Naive B cell (primary cell): ENCODE results near the gene ATP10B. TPM values are rescaled to one million over a fixed set of nuclear protein-coding genes. Genes with fewer than 3 reads are reported as not detected.
"Not testable (repeated sequence)": the region's sequence is repeated elsewhere in the genome, so short reads cannot be mapped to it uniquely, and the experiment has no call there.

Experiments
- ATAC-seq, 2 donors: fragments of 150-1000 bp; cut with Tn5 transposase; 2 replicates each; pipeline ENCODE4 v1.10.0; 2021; ENCODE audit warnings: low read depth in 2 of 2, mild to moderate bottlenecking in 2 of 2, moderate library complexity in 2 of 2
- DNase-seq: peaks from one replicate; pipeline ENCODE4 v3.0.0; 2022
- H3K27ac Mint-ChIP-seq, 6 donors: one replicate each; pipeline ENCODE4 v1.8.0; 2020 to 2022; ENCODE audit warnings: mild to moderate bottlenecking in 6 of 6, mixed read lengths in 6 of 6, moderate library complexity in 5 of 6, inconsistent platforms in 2 of 6
- H3K27me3 Mint-ChIP-seq, 3 donors: one replicate each; pipeline ENCODE4 v1.8.0; 2021 to 2022; ENCODE audit warnings: mixed read lengths in 3 of 3, mild to moderate bottlenecking in 1 of 3
- H3K36me3 Mint-ChIP-seq, 2 donors: one replicate each; pipeline ENCODE4 v1.8.0; 2020 to 2022; ENCODE audit warnings: mixed read lengths in 2 of 2, inconsistent platforms in 1 of 2, mild to moderate bottlenecking in 1 of 2
- H3K4me1 Mint-ChIP-seq, 3 donors: one replicate each; pipeline ENCODE4 v1.8.0; 2020 to 2022; ENCODE audit warnings: mixed read lengths in 3 of 3, inconsistent platforms in 1 of 3, mild to moderate bottlenecking in 1 of 3, moderate library complexity in 1 of 3
- H3K4me3 Mint-ChIP-seq, 8 donors: one replicate each; pipeline ENCODE4 v1.8.0; 2020 to 2022; ENCODE audit warnings: mild to moderate bottlenecking in 8 of 8, mixed read lengths in 8 of 8, moderate library complexity in 8 of 8, inconsistent platforms in 2 of 8
- H3K9me3 Mint-ChIP-seq, 7 donors: one replicate each; pipeline ENCODE4 v1.8.0; 2020 to 2022; ENCODE audit warnings: mixed read lengths in 7 of 7, mild to moderate bottlenecking in 5 of 7, inconsistent platforms in 2 of 7, moderate library complexity in 1 of 7
- polyA plus RNA-seq, 6 donors: library from polyadenylated mRNA; unstranded; fragments of 300-500 nt; fragmentation: Illumina TruSeq; gene quantifications; one replicate each; pipeline ENCODE4 v1.2.3, GENCODE V29; 2021; ENCODE audit warnings: low read depth in 6 of 6

Gene ATP10B
- polyA plus RNA-seq, 6 donors from 2014 or later = not detected

GRCh38 chr5:160720822-160721221 is 131.2 kb downstream of the ATP10B start:
- no peak overlapping the region for H3K4me3 Mint-ChIP-seq
- H3K9me3 Mint-ChIP-seq = peaks cover 0 to 2% (median 0%) of the 10 kb centered on the region in 7 donors
- no peaks in the 10 kb centered on the region for H3K27me3 Mint-ChIP-seq
- ATAC-seq (no peak), DNase-seq (no peak)
- no peaks in the 10 kb centered on the region for H3K4me1 Mint-ChIP-seq
- H3K36me3 Mint-ChIP-seq = no peaks in the 10 kb centered on the region
- no peak overlapping the region for H3K27ac Mint-ChIP-seq

- not testable (repeated sequence) for H3K4me1 Mint-ChIP-seq, H3K27me3 Mint-ChIP-seq, DNase-seq, ATAC-seq, H3K9me3 Mint-ChIP-seq, H3K4me3 Mint-ChIP-seq, H3K36me3 Mint-ChIP-seq, H3K27ac Mint-ChIP-seq
These were observed 136.5 kb downstream of the ATP10B start for GRCh38 chr5:160715508-160715907.

GRCh38 chr5:160703547-160704189 is 148.3 kb downstream of the ATP10B start:
- H3K27me3 Mint-ChIP-seq = peaks cover 10 to 25% (median 21%) of the 10 kb centered on the region in 3 donors
- no peaks in the 10 kb centered on the region for H3K36me3 Mint-ChIP-seq
- peaks cover 0 to 9% (median 0%) of the 10 kb centered on the region in 3 donors for H3K4me1 Mint-ChIP-seq
- peaks cover 0 to 10% (median 0%) of the 10 kb centered on the region in 7 donors for H3K9me3 Mint-ChIP-seq
- H3K4me3 Mint-ChIP-seq = no peak overlapping the region
- ATAC-seq = no peak
- DNase-seq = no peak
- no peak overlapping the region for H3K27ac Mint-ChIP-seq

- no peak overlapping the region for H3K4me3 Mint-ChIP-seq
- no peak overlapping the region for H3K27ac Mint-ChIP-seq
- H3K4me1 Mint-ChIP-seq = peaks cover 0 to 9% (median 0%) of the 10 kb centered on the region in 3 donors
- ATAC-seq (peak in 1 of 2 donors; percentile 39), DNase-seq (no peak)
- H3K27me3 Mint-ChIP-seq = peaks cover 10 to 21% (median 20%) of the 10 kb centered on the region in 3 donors
- peaks cover 0 to 5% (median 0%) of the 10 kb centered on the region in 7 donors for H3K9me3 Mint-ChIP-seq
- H3K36me3 Mint-ChIP-seq = no peaks in the 10 kb centered on the region
These were observed 149.1 kb downstream of the ATP10B start for GRCh38 chr5:160702934-160703333.

- Mint-ChIP-seq H3K9me3 (peaks cover 0 to 5% (median 0%) of the 10 kb centered on the region in 7 donors), H3K4me1 (peaks cover 0 to 9% (median 0%) of the 10 kb centered on the region in 3 donors), H3K4me3 (no peak overlapping the region), H3K27ac (no peak overlapping the region), H3K36me3 (no peaks in the 10 kb centered on the region), H3K27me3 (peaks cover 10 to 21% (median 20%) of the 10 kb centered on the region in 3 donors)
- DNase-seq (no peak), ATAC-seq (no peak)
These were observed 149.7 kb downstream of the ATP10B start for GRCh38 chr5:160702311-160702803.

GRCh38 chr5:160701403-160701802 is 150.6 kb downstream of the ATP10B start:
- H3K4me3 Mint-ChIP-seq = peak overlapping the region in 2 of 8 donors; percentile 58 to 75
- H3K9me3 Mint-ChIP-seq = peaks cover 0 to 5% (median 0%) of the 10 kb centered on the region in 7 donors
- peaks cover 0 to 9% (median 0%) of the 10 kb centered on the region in 3 donors for H3K4me1 Mint-ChIP-seq
- no peak overlapping the region for H3K27ac Mint-ChIP-seq
- DNase-seq (no peak), ATAC-seq (no peak)
- H3K36me3 Mint-ChIP-seq = no peaks in the 10 kb centered on the region
- H3K27me3 Mint-ChIP-seq = peaks cover 10 to 21% (median 20%) of the 10 kb centered on the region in 3 donors

GRCh38 chr5:160699301-160699700 is 152.7 kb downstream of the ATP10B start:
- no peak overlapping the region for H3K27ac Mint-ChIP-seq
- peaks cover 0 to 9% (median 0%) of the 10 kb centered on the region in 3 donors for H3K4me1 Mint-ChIP-seq
- no peaks in the 10 kb centered on the region for H3K36me3 Mint-ChIP-seq
- DNase-seq (no peak), ATAC-seq (no peak)
- peaks cover 12 to 13% (median 13%) of the 10 kb centered on the region in 3 donors for H3K27me3 Mint-ChIP-seq
- no peak overlapping the region for H3K4me3 Mint-ChIP-seq
- H3K9me3 Mint-ChIP-seq = peaks cover 0 to 2% (median 0%) of the 10 kb centered on the region in 7 donors

GRCh38 chr5:160697281-160697680 is 154.7 kb downstream of the ATP10B start:
- H3K4me3 Mint-ChIP-seq = no peak overlapping the region
- no peaks in the 10 kb centered on the region for H3K4me1 Mint-ChIP-seq
- no peaks in the 10 kb centered on the region for H3K36me3 Mint-ChIP-seq
- H3K27ac Mint-ChIP-seq = no peak overlapping the region
- DNase-seq (no peak), ATAC-seq (no peak)
- H3K9me3 Mint-ChIP-seq = peaks cover 0 to 2% (median 0%) of the 10 kb centered on the region in 7 donors
- peaks cover 13 to 17% (median 14%) of the 10 kb centered on the region in 3 donors for H3K27me3 Mint-ChIP-seq

GRCh38 chr5:160694896-160695295 is 157.1 kb downstream of the ATP10B start:
- H3K27me3 Mint-ChIP-seq = peaks cover 0 to 12% (median 9%) of the 10 kb centered on the region in 3 donors
- ATAC-seq (no peak), DNase-seq (no peak)
- H3K36me3 Mint-ChIP-seq = no peaks in the 10 kb centered on the region
- H3K4me1 Mint-ChIP-seq = no peaks in the 10 kb centered on the region
- H3K9me3 Mint-ChIP-seq = peaks cover 0 to 5% (median 3%) of the 10 kb centered on the region in 7 donors
- no peak overlapping the region for H3K4me3 Mint-ChIP-seq
- no peak overlapping the region for H3K27ac Mint-ChIP-seq

- Mint-ChIP-seq H3K36me3 (no peaks in the 10 kb centered on the region), H3K27me3 (peaks cover 6 to 21% (median 9%) of the 10 kb centered on the region in 3 donors), H3K4me3 (no peak overlapping the region), H3K9me3 (peaks cover 0 to 5% (median 3%) of the 10 kb centered on the region in 7 donors), H3K27ac (peak overlapping the region in 2 of 6 donors; percentile 57 to 64), H3K4me1 (no peaks in the 10 kb centered on the region)
- ATAC-seq (no peak), DNase-seq (no peak)
These were observed 158.1 kb downstream of the ATP10B start for GRCh38 chr5:160693831-160694465.

- H3K27ac Mint-ChIP-seq = no peak overlapping the region
- no peaks in the 10 kb centered on the region for H3K36me3 Mint-ChIP-seq
- ATAC-seq = no peak
- peaks cover 0 to 5% (median 3%) of the 10 kb centered on the region in 7 donors for H3K9me3 Mint-ChIP-seq
- DNase-seq = no peak
- no peak overlapping the region for H3K4me3 Mint-ChIP-seq
- peaks cover 9 to 32% (median 18%) of the 10 kb centered on the region in 3 donors for H3K27me3 Mint-ChIP-seq
- no peaks in the 10 kb centered on the region for H3K4me1 Mint-ChIP-seq
These were observed 159.7 kb downstream of the ATP10B start for GRCh38 chr5:160692271-160692670.

- Mint-ChIP-seq H3K4me1 (no peaks in the 10 kb centered on the region), H3K27ac (no peak overlapping the region), H3K36me3 (no peaks in the 10 kb centered on the region), H3K4me3 (no peak overlapping the region), H3K9me3 (peaks cover 0 to 5% (median 3%) of the 10 kb centered on the region in 7 donors), H3K27me3 (peaks cover 0 to 24% (median 18%) of the 10 kb centered on the region in 3 donors)
- ATAC-seq (no peak), DNase-seq (no peak)
These were observed 166.3 kb downstream of the ATP10B start for GRCh38 chr5:160685695-160686094.

GRCh38 chr5:160685219-160685618 is 166.8 kb downstream of the ATP10B start:
- peaks cover 0 to 2% (median 0%) of the 10 kb centered on the region in 7 donors for H3K9me3 Mint-ChIP-seq
- peaks cover 0 to 21% (median 18%) of the 10 kb centered on the region in 3 donors for H3K27me3 Mint-ChIP-seq
- no peak overlapping the region for H3K27ac Mint-ChIP-seq
- no peak overlapping the region for H3K4me3 Mint-ChIP-seq
- H3K36me3 Mint-ChIP-seq = no peaks in the 10 kb centered on the region
- no peak for ATAC-seq
- no peak for DNase-seq
- no peaks in the 10 kb centered on the region for H3K4me1 Mint-ChIP-seq
